GM23338 (cell line): ENCODE measurements around the gene CD28. TPM values are rescaled to one million over a fixed set of nuclear protein-coding genes. Genes with fewer than 3 reads are reported as not detected.
A peak's percentile ranks its signal among the peaks of the same experiment; 100 is the strongest.

Experiments
- ATAC-seq: fragments of 200-7000 bp; cut with Tn5 transposase; 3 replicates; pipeline ENCODE4 v1.9.1; 2020
- DNase-seq: peaks from one replicate; pipeline ENCODE4 v3.0.0-alpha.2; 2015; ENCODE audit warnings: low spot score
- H2AFZ ChIP-seq: fragments of 200-600 bp; sonication (generic); 2 replicates; pipeline ENCODE4 v1.8.0; 2016; ENCODE audit warnings: antibody characterized with exemption, mild to moderate bottlenecking, moderate library complexity
- H3F3A ChIP-seq: fragments of 200-600 bp; sonication (generic); replicated peaks from 2 replicates; pipeline ENCODE4 v1.8.0; 2017; ENCODE audit warnings: antibody characterized with exemption, mixed run types, low read depth
- H3K27ac ChIP-seq: fragments of 200-600 bp; sonication (generic); 2 replicates; pipeline ENCODE4 v1.6.1; 2016; ENCODE audit warnings: low read depth
- H3K27me3 ChIP-seq: fragments of 200-600 bp; sonication (generic); 2 replicates; pipeline ENCODE4 v1.8.0; 2016; ENCODE audit warnings: mild to moderate bottlenecking, mixed run types, moderate library complexity; ENCODE audit not compliant: insufficient read depth
- H3K36me3 ChIP-seq: fragments of 200-600 bp; sonication (generic); 2 replicates; pipeline ENCODE4 v1.8.0; 2016; ENCODE audit warnings: mild to moderate bottlenecking; ENCODE audit not compliant: insufficient read depth
- H3K4me1 ChIP-seq: fragments of 200-600 bp; sonication (generic); 2 replicates; pipeline ENCODE4 v1.8.0; 2016; ENCODE audit warnings: mild to moderate bottlenecking, moderate library complexity; ENCODE audit not compliant: insufficient read depth
- H3K4me2 ChIP-seq: fragments of 200-600 bp; sonication (generic); 2 replicates; pipeline ENCODE4 v1.7.1; 2017; ENCODE audit warnings: mixed run types
- H3K4me3 ChIP-seq: fragments of 200-600 bp; sonication (generic); 2 replicates; pipeline ENCODE4 v1.6.1; 2016; ENCODE audit warnings: mixed run types
- H3K79me2 ChIP-seq: fragments of 200-600 bp; sonication (generic); replicated peaks from 2 replicates; pipeline ENCODE4 v1.8.0; 2017; ENCODE audit warnings: mild to moderate bottlenecking; ENCODE audit not compliant: insufficient read depth
- H3K9me2 ChIP-seq: fragments of 200-600 bp; sonication (generic); 2 replicates; pipeline ENCODE4 v1.8.0; 2017; ENCODE audit not compliant: insufficient read depth
- H4K20me1 ChIP-seq: fragments of 200-600 bp; sonication (generic); replicated peaks from 2 replicates; pipeline ENCODE4 v1.8.0; 2017; ENCODE audit warnings: mild to moderate bottlenecking; ENCODE audit not compliant: insufficient read depth
- H3K27ac Mint-ChIP-seq: 2 replicates; pipeline ENCODE4 v1.8.0; 2020; ENCODE audit warnings: inconsistent platforms, mild to moderate bottlenecking, moderate library complexity, mixed read lengths
- H3K27me3 Mint-ChIP-seq: 3 replicates; pipeline ENCODE4 v1.8.0; 2022; ENCODE audit warnings: low read depth, mild to moderate bottlenecking, moderate library complexity, mixed read lengths, inconsistent platforms; ENCODE audit not compliant: insufficient read depth, poor library complexity
- H3K36me3 Mint-ChIP-seq: 3 replicates; pipeline ENCODE4 v1.8.0; 2021; ENCODE audit warnings: low read depth, mild to moderate bottlenecking, inconsistent platforms, moderate library complexity, mixed read lengths
- H3K4me1 Mint-ChIP-seq: 3 replicates; pipeline ENCODE4 v1.8.0; 2020; ENCODE audit warnings: mild to moderate bottlenecking, inconsistent platforms, mixed read lengths
- H3K4me3 Mint-ChIP-seq: 3 replicates; pipeline ENCODE4 v1.8.0; 2021; ENCODE audit warnings: moderate library complexity, mild to moderate bottlenecking, inconsistent platforms, mixed read lengths
- H3K9me3 Mint-ChIP-seq: 3 replicates; pipeline ENCODE4 v1.8.0; 2020; ENCODE audit warnings: moderate library complexity, mild to moderate bottlenecking, inconsistent platforms, mixed read lengths
- CREB1 ChIP-seq: fragments of 250-450 bp; sonication (Bioruptor Pico); IDR thresholded peaks from 2 replicates; pipeline ENCODE4 v1.5.0; 2020; ENCODE audit warnings: low read depth, mild to moderate bottlenecking, moderate library complexity
- EZH2 ChIP-seq: fragments of 200-600 bp; sonication (generic); IDR thresholded peaks from one replicate; pipeline ENCODE4 v1.8.0; 2017; ENCODE audit warnings: antibody characterized with exemption, mild to moderate bottlenecking, low read depth; ENCODE audit not compliant: unreplicated experiment
- EZH2phosphoT487 ChIP-seq: fragments of 200-600 bp; sonication (generic); IDR thresholded peaks from one replicate; pipeline ENCODE4 v1.8.1; 2018; ENCODE audit warnings: antibody characterized with exemption; ENCODE audit not compliant: unreplicated experiment
- JUNB ChIP-seq: IDR thresholded peaks from one replicate; pipeline ENCODE4 v1.6.1; 2016; ENCODE audit warnings: antibody characterized with exemption; ENCODE audit not compliant: unreplicated experiment
- NANOG ChIP-seq: IDR thresholded peaks from 2 replicates; pipeline ENCODE4 v1.6.1; 2016; ENCODE audit warnings: antibody characterized with exemption, borderline replicate concordance
- POLR2AphosphoS5 ChIP-seq: IDR thresholded peaks from 2 replicates; pipeline ENCODE4 v1.6.1; 2016; ENCODE audit warnings: antibody characterized with exemption, low read depth
- ZNF114 ChIP-seq: fragments of 250-450 bp; sonication (Bioruptor Pico); IDR thresholded peaks from 2 replicates; pipeline ENCODE4 v1.5.0; 2020; ENCODE audit warnings: mild to moderate bottlenecking, moderate library complexity
- polyA plus RNA-seq: library from polyadenylated mRNA; unstranded; fragments of >200 nt; fragmentation: Nextera tagmentation; extraction: Ambion mirVana; gene quantifications from 2 replicates; pipeline ENCODE4 v1.2.1, GENCODE V29; 2016
- total RNA-seq: library from RNA; depleted of rRNA; stranded (reverse); fragments of >200 nt; shearing (Covaris generic); gene quantifications from 2 replicates; pipeline ENCODE4 v1.2.3, GENCODE V29; 2014
- TF ChIP-seq, protein P1 (sequence below): IDR thresholded peaks from 2 replicates; pipeline ENCODE4 v1.6.1; 2016; ENCODE audit warnings: antibody characterized with exemption
- TF ChIP-seq, protein P2 (sequence below): fragments of 250-450 bp; sonication (Bioruptor Pico); IDR thresholded peaks from 2 replicates; pipeline ENCODE4 v1.5.0; 2020; ENCODE audit warnings: mild to moderate bottlenecking, moderate library complexity
- TF ChIP-seq, protein P3 (sequence below), 2 experiments: fragments of 200-600 bp in 1 of 2; sonication (generic) in 1 of 2; conservative IDR thresholded peaks; 2 replicates each; pipeline versions ENCODE4 v1.5.1 to v1.6.1; 2016 to 2017; ENCODE audit warnings: antibody characterized with exemption in 2 of 2, low read depth in 2 of 2, mild to moderate bottlenecking in 2 of 2, moderate library complexity in 1 of 2

The CD28 gene
- total and polyA plus RNA-seq, 2 experiments from 2014 or later: not detected

DNA sequence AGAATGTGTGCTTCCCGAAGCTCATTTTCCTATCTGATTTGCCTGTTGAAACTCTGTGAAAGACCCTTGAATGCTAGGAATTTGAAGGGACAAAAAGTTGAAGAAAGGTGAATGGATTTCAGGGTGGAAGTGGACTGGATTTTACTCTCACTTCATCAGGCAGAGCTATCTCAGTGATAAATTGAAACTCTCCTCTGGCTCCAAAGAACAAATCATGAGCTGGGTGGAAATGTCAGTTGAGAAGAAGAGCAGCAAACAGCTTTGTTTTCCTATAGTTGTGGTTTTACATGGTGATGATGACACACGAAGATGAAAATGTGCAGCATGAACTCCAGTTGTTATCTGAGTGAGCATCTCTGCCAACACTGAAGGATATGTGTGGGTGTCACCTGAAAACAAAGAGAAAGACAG is 34.4 kb downstream of the CD28 start:
- no peaks in the 10 kb centered on the region for H3K4me1 ChIP-seq
- TF ChIP-seq CREB1 (CRISPR knock-in tag) (no peak), POLR2AphosphoS5 (no peak), NANOG (no peak)
- TF ChIP-seq, protein P1, sequence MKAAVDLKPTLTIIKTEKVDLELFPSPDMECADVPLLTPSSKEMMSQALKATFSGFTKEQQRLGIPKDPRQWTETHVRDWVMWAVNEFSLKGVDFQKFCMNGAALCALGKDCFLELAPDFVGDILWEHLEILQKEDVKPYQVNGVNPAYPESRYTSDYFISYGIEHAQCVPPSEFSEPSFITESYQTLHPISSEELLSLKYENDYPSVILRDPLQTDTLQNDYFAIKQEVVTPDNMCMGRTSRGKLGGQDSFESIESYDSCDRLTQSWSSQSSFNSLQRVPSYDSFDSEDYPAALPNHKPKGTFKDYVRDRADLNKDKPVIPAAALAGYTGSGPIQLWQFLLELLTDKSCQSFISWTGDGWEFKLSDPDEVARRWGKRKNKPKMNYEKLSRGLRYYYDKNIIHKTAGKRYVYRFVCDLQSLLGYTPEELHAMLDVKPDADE: no peak
- Mint-ChIP-seq H3K4me3 (no peak overlapping the region), H3K27me3 (no peaks in the 10 kb centered on the region), H3K27ac (no peak overlapping the region), H3K9me3 (no peaks in the 10 kb centered on the region), H3K4me1 (no peaks in the 10 kb centered on the region; the same call in 2 of the 3 replicates), H3K36me3 (no peaks in the 10 kb centered on the region)
- H3K9me2 ChIP-seq: peaks cover 7% of the 10 kb centered on the region
- ATAC-seq (no peak), DNase-seq (no peak)
- H2AFZ ChIP-seq: peak overlapping the region; percentile 78; the same call in 1 of the 2 replicates
- H3K79me2 ChIP-seq: no peaks in the 10 kb centered on the region
- no peaks in the 10 kb centered on the region for H3F3A ChIP-seq
- H3K36me3 ChIP-seq: no peaks in the 10 kb centered on the region
- no peak overlapping the region for H3K4me2 ChIP-seq
- H3K27me3 ChIP-seq: no peaks in the 10 kb centered on the region
- no peak overlapping the region for H3K4me3 ChIP-seq
- no peaks in the 10 kb centered on the region for H4K20me1 ChIP-seq
- no peak overlapping the region for H3K27ac ChIP-seq

DNA sequence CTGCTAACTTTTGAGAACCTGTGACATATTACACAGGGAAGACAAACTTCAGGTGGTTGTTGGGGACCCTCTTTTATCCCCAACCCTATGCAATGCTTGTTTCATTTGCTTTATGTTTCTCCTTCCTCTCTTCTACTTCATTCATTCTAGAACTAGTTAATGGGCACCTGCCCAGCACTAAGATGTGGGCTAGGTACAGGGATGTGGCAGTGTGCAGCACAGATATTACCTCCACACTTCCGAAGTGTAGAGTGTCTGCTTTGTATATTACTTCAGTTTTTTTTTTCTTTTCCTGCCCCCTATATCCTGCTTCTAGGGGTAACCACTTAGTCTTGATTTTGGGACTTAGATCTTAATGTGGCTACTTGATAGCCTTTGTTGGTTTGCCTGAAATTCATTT is 35.1 kb downstream of the CD28 start:
- H3K27me3 Mint-ChIP-seq: no peaks in the 10 kb centered on the region
- no peak for DNase-seq
- H3F3A ChIP-seq: no peaks in the 10 kb centered on the region
- H3K9me3 Mint-ChIP-seq: no peaks in the 10 kb centered on the region
- no peaks in the 10 kb centered on the region for H3K36me3 Mint-ChIP-seq
- no peak overlapping the region for H3K27ac Mint-ChIP-seq
- H3K4me3 ChIP-seq: no peak overlapping the region
- no peaks in the 10 kb centered on the region for H3K79me2 ChIP-seq
- H3K4me1 ChIP-seq: no peaks in the 10 kb centered on the region
- no peak overlapping the region for H3K4me3 Mint-ChIP-seq
- H3K27ac ChIP-seq: no peak overlapping the region
- peaks cover under 1% of the 10 kb centered on the region for H3K9me2 ChIP-seq
- H4K20me1 ChIP-seq: no peaks in the 10 kb centered on the region
- H3K27me3 ChIP-seq: no peaks in the 10 kb centered on the region
- peak overlapping the region; percentile 78; the same call in 1 of the 2 replicates for H2AFZ ChIP-seq
- no peak overlapping the region for H3K4me2 ChIP-seq
- no peaks in the 10 kb centered on the region for H3K36me3 ChIP-seq
- no peak for ATAC-seq
- no peaks in the 10 kb centered on the region for H3K4me1 Mint-ChIP-seq
- TF ChIP-seq ZNF114 (CRISPR knock-in tag) (no peak), POLR2AphosphoS5 (no peak), EZH2 (no peak), EZH2phosphoT487 (no peak), NANOG (no peak), JUNB (no peak)
- TF ChIP-seq, protein P1: no peak
- TF ChIP-seq, protein P2, sequence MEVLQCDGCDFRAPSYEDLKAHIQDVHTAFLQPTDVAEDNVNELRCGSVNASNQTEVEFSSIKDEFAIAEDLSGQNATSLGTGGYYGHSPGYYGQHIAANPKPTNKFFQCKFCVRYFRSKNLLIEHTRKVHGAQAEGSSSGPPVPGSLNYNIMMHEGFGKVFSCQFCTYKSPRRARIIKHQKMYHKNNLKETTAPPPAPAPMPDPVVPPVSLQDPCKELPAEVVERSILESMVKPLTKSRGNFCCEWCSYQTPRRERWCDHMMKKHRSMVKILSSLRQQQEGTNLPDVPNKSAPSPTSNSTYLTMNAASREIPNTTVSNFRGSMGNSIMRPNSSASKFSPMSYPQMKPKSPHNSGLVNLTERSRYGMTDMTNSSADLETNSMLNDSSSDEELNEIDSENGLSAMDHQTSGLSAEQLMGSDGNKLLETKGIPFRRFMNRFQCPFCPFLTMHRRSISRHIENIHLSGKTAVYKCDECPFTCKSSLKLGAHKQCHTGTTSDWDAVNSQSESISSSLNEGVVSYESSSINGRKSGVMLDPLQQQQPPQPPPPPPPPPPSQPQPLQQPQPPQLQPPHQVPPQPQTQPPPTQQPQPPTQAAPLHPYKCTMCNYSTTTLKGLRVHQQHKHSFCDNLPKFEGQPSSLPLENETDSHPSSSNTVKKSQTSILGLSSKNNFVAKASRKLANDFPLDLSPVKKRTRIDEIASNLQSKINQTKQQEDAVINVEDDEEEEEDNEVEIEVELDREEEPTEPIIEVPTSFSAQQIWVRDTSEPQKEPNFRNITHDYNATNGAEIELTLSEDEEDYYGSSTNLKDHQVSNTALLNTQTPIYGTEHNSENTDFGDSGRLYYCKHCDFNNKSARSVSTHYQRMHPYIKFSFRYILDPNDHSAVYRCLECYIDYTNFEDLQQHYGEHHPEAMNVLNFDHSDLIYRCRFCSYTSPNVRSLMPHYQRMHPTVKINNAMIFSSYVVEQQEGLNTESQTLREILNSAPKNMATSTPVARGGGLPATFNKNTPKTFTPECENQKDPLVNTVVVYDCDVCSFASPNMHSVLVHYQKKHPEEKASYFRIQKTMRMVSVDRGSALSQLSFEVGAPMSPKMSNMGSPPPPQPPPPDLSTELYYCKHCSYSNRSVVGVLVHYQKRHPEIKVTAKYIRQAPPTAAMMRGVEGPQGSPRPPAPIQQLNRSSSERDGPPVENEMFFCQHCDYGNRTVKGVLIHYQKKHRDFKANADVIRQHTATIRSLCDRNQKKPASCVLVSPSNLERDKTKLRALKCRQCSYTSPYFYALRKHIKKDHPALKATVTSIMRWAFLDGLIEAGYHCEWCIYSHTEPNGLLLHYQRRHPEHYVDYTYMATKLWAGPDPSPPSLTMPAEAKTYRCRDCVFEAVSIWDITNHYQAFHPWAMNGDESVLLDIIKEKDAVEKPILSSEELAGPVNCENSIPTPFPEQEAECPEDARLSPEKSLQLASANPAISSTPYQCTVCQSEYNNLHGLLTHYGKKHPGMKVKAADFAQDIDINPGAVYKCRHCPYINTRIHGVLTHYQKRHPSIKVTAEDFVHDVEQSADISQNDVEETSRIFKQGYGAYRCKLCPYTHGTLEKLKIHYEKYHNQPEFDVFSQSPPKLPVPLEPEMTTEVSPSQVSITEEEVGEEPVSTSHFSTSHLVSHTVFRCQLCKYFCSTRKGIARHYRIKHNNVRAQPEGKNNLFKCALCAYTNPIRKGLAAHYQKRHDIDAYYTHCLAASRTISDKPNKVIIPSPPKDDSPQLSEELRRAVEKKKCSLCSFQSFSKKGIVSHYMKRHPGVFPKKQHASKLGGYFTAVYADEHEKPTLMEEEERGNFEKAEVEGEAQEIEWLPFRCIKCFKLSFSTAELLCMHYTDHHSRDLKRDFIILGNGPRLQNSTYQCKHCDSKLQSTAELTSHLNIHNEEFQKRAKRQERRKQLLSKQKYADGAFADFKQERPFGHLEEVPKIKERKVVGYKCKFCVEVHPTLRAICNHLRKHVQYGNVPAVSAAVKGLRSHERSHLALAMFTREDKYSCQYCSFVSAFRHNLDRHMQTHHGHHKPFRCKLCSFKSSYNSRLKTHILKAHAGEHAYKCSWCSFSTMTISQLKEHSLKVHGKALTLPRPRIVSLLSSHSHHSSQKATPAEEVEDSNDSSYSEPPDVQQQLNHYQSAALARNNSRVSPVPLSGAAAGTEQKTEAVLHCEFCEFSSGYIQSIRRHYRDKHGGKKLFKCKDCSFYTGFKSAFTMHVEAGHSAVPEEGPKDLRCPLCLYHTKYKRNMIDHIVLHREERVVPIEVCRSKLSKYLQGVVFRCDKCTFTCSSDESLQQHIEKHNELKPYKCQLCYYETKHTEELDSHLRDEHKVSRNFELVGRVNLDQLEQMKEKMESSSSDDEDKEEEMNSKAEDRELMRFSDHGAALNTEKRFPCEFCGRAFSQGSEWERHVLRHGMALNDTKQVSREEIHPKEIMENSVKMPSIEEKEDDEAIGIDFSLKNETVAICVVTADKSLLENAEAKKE: no peak
- TF ChIP-seq, protein P3, sequence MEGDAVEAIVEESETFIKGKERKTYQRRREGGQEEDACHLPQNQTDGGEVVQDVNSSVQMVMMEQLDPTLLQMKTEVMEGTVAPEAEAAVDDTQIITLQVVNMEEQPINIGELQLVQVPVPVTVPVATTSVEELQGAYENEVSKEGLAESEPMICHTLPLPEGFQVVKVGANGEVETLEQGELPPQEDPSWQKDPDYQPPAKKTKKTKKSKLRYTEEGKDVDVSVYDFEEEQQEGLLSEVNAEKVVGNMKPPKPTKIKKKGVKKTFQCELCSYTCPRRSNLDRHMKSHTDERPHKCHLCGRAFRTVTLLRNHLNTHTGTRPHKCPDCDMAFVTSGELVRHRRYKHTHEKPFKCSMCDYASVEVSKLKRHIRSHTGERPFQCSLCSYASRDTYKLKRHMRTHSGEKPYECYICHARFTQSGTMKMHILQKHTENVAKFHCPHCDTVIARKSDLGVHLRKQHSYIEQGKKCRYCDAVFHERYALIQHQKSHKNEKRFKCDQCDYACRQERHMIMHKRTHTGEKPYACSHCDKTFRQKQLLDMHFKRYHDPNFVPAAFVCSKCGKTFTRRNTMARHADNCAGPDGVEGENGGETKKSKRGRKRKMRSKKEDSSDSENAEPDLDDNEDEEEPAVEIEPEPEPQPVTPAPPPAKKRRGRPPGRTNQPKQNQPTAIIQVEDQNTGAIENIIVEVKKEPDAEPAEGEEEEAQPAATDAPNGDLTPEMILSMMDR (conservative IDR thresholded peaks at IDR 0.05; ENCODE audit: low read depth in 2 of 2): no peak
